Loucy (cell line): Measurements from ENCODE around the gene IFNB1.

ENCODE experiments used
- H2AFZ ChIP-seq: fragments of 200-600 bp; sonication (generic); 2 replicates; pipeline ENCODE4 v1.6.0; 2016; ENCODE audit warnings: antibody characterized with exemption, mild to moderate bottlenecking, low read length, moderate library complexity
- H3F3A ChIP-seq: fragments of 200-600 bp; 2 replicates; pipeline ENCODE4 v1.6.0; 2016; ENCODE audit warnings: antibody characterized with exemption, low read depth, mild to moderate bottlenecking
- H3K27me3 ChIP-seq: fragments of 200-600 bp; sonication (generic); 2 replicates; pipeline ENCODE4 v1.6.1; 2014; ENCODE audit warnings: low read length, mild to moderate bottlenecking; ENCODE audit not compliant: insufficient read depth, poor library complexity, severe bottlenecking
- H3K36me3 ChIP-seq: fragments of 200-600 bp; sonication (generic); 2 replicates; pipeline ENCODE4 v1.6.1; 2016; ENCODE audit warnings: low read length; ENCODE audit not compliant: insufficient read depth
- H3K4me1 ChIP-seq: fragments of 200-600 bp; sonication (generic); 2 replicates; pipeline ENCODE4 v1.5.1; 2014; ENCODE audit warnings: low read length, mild to moderate bottlenecking; ENCODE audit not compliant: insufficient read depth, poor library complexity, severe bottlenecking
- H3K4me2 ChIP-seq: fragments of 200-600 bp; sonication (generic); 2 replicates; pipeline ENCODE4 v1.6.0; 2014; ENCODE audit warnings: antibody characterized with exemption, low read length, low read depth, mild to moderate bottlenecking; ENCODE audit not compliant: poor library complexity, severe bottlenecking
- H3K4me3 ChIP-seq: fragments of 200-600 bp; sonication (generic); 2 replicates; pipeline ENCODE4 v1.5.1; 2014; ENCODE audit warnings: low read length, mild to moderate bottlenecking, mixed read lengths; ENCODE audit not compliant: poor library complexity, severe bottlenecking
- H3K79me2 ChIP-seq: fragments of 200-600 bp; sonication (generic); 2 replicates; pipeline ENCODE4 v1.6.1; 2014; ENCODE audit warnings: low read length; ENCODE audit not compliant: insufficient read depth
- H3K9ac ChIP-seq: fragments of 200-600 bp; sonication (generic); 2 replicates; pipeline ENCODE4 v1.6.0; 2014; ENCODE audit warnings: mild to moderate bottlenecking, low read depth, low read length, moderate library complexity; ENCODE audit not compliant: poor library complexity, severe bottlenecking
- H3K9me2 ChIP-seq: fragments of 200-600 bp; sonication (generic); replicated peaks from 2 replicates; pipeline ENCODE4 v1.6.1; 2016; ENCODE audit warnings: low read depth, low read length, mixed read lengths
- H3K9me3 ChIP-seq: fragments of 200-600 bp; sonication (generic); 2 replicates; pipeline ENCODE4 v1.6.1; 2014; ENCODE audit warnings: mild to moderate bottlenecking, antibody characterized with exemption, low read length, low read depth; ENCODE audit not compliant: insufficient read depth
- H4K20me1 ChIP-seq: fragments of 200-600 bp; sonication (generic); 2 replicates; pipeline ENCODE4 v1.6.0; 2014; ENCODE audit warnings: antibody characterized with exemption, low read length, mild to moderate bottlenecking; ENCODE audit not compliant: insufficient read depth, poor library complexity, severe bottlenecking
- CTCF ChIP-seq: fragments of 200-600 bp; sonication (generic); conservative IDR thresholded peaks from 2 replicates; pipeline ENCODE4 v1.5.1; 2014; ENCODE audit warnings: mild to moderate bottlenecking, antibody characterized with exemption, low read length
- EZH2phosphoT487 ChIP-seq: fragments of 200-600 bp; IDR thresholded peaks from 2 replicates; pipeline ENCODE4 v1.6.1; 2018; ENCODE audit warnings: antibody characterized with exemption, mild to moderate bottlenecking, moderate library complexity, borderline replicate concordance

IFNB1 gene

GRCh38 chr9:21080793-21081192 lies 3.1 kb upstream of the IFNB1 start:
- Histone ChIP-seq H3K9me3 (0 out of 2 replicates have a peak, but pooled peaks cover 2% of the 10 kb centered on the region), H3K9me2 (no peaks in the 10 kb centered on the region), H3K4me2 (no peak overlapping the region), H2AFZ (no peak overlapping the region), H4K20me1 (no peaks in the 10 kb centered on the region), H3K9ac (no peak overlapping the region), H3K36me3 (no peaks in the 10 kb centered on the region), H3K79me2 (no peaks in the 10 kb centered on the region), H3F3A (peaks cover 15% of the 10 kb centered on the region), H3K4me1 (peaks cover 48% of the 10 kb centered on the region), H3K4me3 (no peak overlapping the region), H3K27me3 (no peaks in the 10 kb centered on the region)
- no peak for TF ChIP-seq CTCF
- TF ChIP-seq EZH2phosphoT487 = no peak

GRCh38 chr9:21078702-21079101 lies 960 bp upstream of the IFNB1 start:
- H3K27me3 ChIP-seq = no peaks in the 10 kb centered on the region
- H3K9me2 ChIP-seq = no peaks in the 10 kb centered on the region
- no peaks in the 10 kb centered on the region for H4K20me1 ChIP-seq
- H3K79me2 ChIP-seq = no peaks in the 10 kb centered on the region
- H2AFZ ChIP-seq = peak overlapping the region; percentile 71; the same call in 1 of the 2 replicates
- no peak overlapping the region for H3K9ac ChIP-seq
- TF ChIP-seq EZH2phosphoT487 (no peak), CTCF (peak; percentile 68)
- H3K4me2 ChIP-seq = no peak overlapping the region
- H3F3A ChIP-seq = peaks cover 15% of the 10 kb centered on the region
- no peaks in the 10 kb centered on the region for H3K36me3 ChIP-seq
- H3K9me3 ChIP-seq = no peaks in the 10 kb centered on the region
- peaks cover 37% of the 10 kb centered on the region for H3K4me1 ChIP-seq
- no peak overlapping the region for H3K4me3 ChIP-seq

GRCh38 chr9:21075484-21075883 lies 2.3 kb downstream of the IFNB1 start:
- no peaks in the 10 kb centered on the region for H3F3A ChIP-seq
- no peaks in the 10 kb centered on the region for H4K20me1 ChIP-seq
- peak; percentile 51 for TF ChIP-seq CTCF
- no peak for TF ChIP-seq EZH2phosphoT487
- no peaks in the 10 kb centered on the region for H3K9me3 ChIP-seq
- H3K4me2 ChIP-seq = no peak overlapping the region
- H3K36me3 ChIP-seq = no peaks in the 10 kb centered on the region
- H3K9ac ChIP-seq = no peak overlapping the region
- H3K9me2 ChIP-seq = no peaks in the 10 kb centered on the region
- H3K79me2 ChIP-seq = no peaks in the 10 kb centered on the region
- peaks cover 16% of the 10 kb centered on the region for H3K4me1 ChIP-seq
- H3K4me3 ChIP-seq = no peak overlapping the region
- H2AFZ ChIP-seq = peak overlapping the region; percentile 54; the same call in 1 of the 2 replicates
- H3K27me3 ChIP-seq = no peaks in the 10 kb centered on the region
